ENCODE results near the gene MLST8.

The MLST8 gene

GRCh38 chr16:2180962-2181923 lies 24.0 kb upstream of the MLST8 start:
- TF ChIP-seq CTCF (conservative IDR thresholded peaks at IDR 0.05; ENCODE audit: low read depth) = no peak
- ChIA-PET POLR2A (ENCODE audit: low non-redundant PET) (no interaction called here), CTCF (interaction anchor here (1.7 kb wide), 1 partner anchor 13 kb away, joined by 8 read pairs; no protein-coding TSS in a partner anchor)
- H3K27ac ChIP-seq = peak overlapping the region; percentile 48
- no peak for DNase-seq (ENCODE audit: low spot score)

- TF ChIP-seq CTCF (conservative IDR thresholded peaks at IDR 0.05; ENCODE audit: low read depth) = no peak
- CTCF ChIA-PET = no interaction called here
- no peak for DNase-seq (ENCODE audit: low spot score)
- H3K27ac ChIP-seq = peak overlapping the region; percentile 48
- POLR2A ChIA-PET (ENCODE audit: low non-redundant PET) = interaction anchor here (0.5 kb wide), 1 partner anchor 26 kb away, joined by 4 read pairs; no protein-coding TSS in a partner anchor
Measured at GRCh38 chr16:2181952-2182351, 23.3 kb upstream of the MLST8 start.

- no peak for TF ChIP-seq CTCF (conservative IDR thresholded peaks at IDR 0.05; ENCODE audit: low read depth)
- CTCF ChIA-PET = interaction anchor here (0.6 kb wide), 1 partner anchor 349 kb away, joined by 3 read pairs; no protein-coding TSS in a partner anchor
- no peak overlapping the region for H3K27ac ChIP-seq
- POLR2A ChIA-PET (ENCODE audit: low non-redundant PET) = no interaction called here
- no peak for DNase-seq (ENCODE audit: low spot score)
Measured at GRCh38 chr16:2183671-2184070, 21.6 kb upstream of the MLST8 start.

GRCh38 chr16:2184346-2184745 lies 20.9 kb upstream of the MLST8 start:
- POLR2A ChIA-PET (ENCODE audit: low non-redundant PET) = no interaction called here
- TF ChIP-seq CTCF (conservative IDR thresholded peaks at IDR 0.05; ENCODE audit: low read depth) = no peak
- CTCF ChIA-PET = no interaction called here
- no peak overlapping the region for H3K27ac ChIP-seq
- no peak for DNase-seq (ENCODE audit: low spot score)

GRCh38 chr16:2184962-2185361 lies 20.3 kb upstream of the MLST8 start:
- H3K27ac ChIP-seq = no peak overlapping the region
- ChIA-PET POLR2A (ENCODE audit: low non-redundant PET) (no interaction called here), CTCF (interaction anchor here (0.7 to 1.5 kb wide), 2 partner anchors 10 to 155 kb away, joined by 3 read pairs; partner anchors contain the start of gene ABCA3)
- no peak for DNase-seq (ENCODE audit: low spot score)
- TF ChIP-seq CTCF (conservative IDR thresholded peaks at IDR 0.05; ENCODE audit: low read depth) = no peak

GRCh38 chr16:2186064-2186463 lies 19.2 kb upstream of the MLST8 start:
- POLR2A ChIA-PET (ENCODE audit: low non-redundant PET) = no interaction called here
- DNase-seq (ENCODE audit: low spot score) = no peak
- H3K27ac ChIP-seq = no peak overlapping the region
- CTCF ChIA-PET = interaction anchor here (1.5 kb wide), 1 partner anchor 9 kb away, joined by 3 read pairs; no protein-coding TSS in a partner anchor
- no peak for TF ChIP-seq CTCF (conservative IDR thresholded peaks at IDR 0.05; ENCODE audit: low read depth)

All from RWPE1 (cell line).